H9 (cell line): ENCODE data around the gene FLT3. TPM values are rescaled to one million over a fixed set of nuclear protein-coding genes. Genes with fewer than 3 reads are reported as not detected.

ENCODE experiments used
- DNase-seq: peaks from one replicate; pipeline ENCODE4 v3.0.0-alpha.2; 2017
- H2AFZ ChIP-seq: one replicate; pipeline ENCODE4 v1.6.1; 2013; ENCODE audit warnings: mild to moderate bottlenecking, low read length, control low read depth, moderate library complexity
- H2AK5ac ChIP-seq: 2 replicates; pipeline ENCODE4 v1.6.1; 2013; ENCODE audit warnings: low read length, control low read depth, mixed read lengths; ENCODE audit not compliant: insufficient read length
- H2BK120ac ChIP-seq: one replicate; pipeline ENCODE4 v1.6.1; 2013; ENCODE audit warnings: low read depth, mild to moderate bottlenecking, low read length, control low read depth, inconsistent platforms; ENCODE audit not compliant: poor library complexity, severe bottlenecking
- H2BK12ac ChIP-seq: 2 replicates; pipeline ENCODE4 v1.6.1; 2013; ENCODE audit warnings: low read length, control low read depth, mixed read lengths, low read depth; ENCODE audit not compliant: insufficient read length
- H2BK15ac ChIP-seq: 2 replicates; pipeline ENCODE4 v1.6.1; 2013; ENCODE audit warnings: low read depth, low read length, control low read depth
- H2BK20ac ChIP-seq: one replicate; pipeline ENCODE4 v1.6.1; 2013; ENCODE audit warnings: low read depth, mild to moderate bottlenecking, low read length, control low read depth, inconsistent platforms; ENCODE audit not compliant: poor library complexity, severe bottlenecking
- H2BK5ac ChIP-seq: 2 replicates; pipeline ENCODE4 v1.6.1; 2013; ENCODE audit warnings: low read length, control low read depth, mixed read lengths; ENCODE audit not compliant: insufficient read length
- H3K14ac ChIP-seq: 2 replicates; pipeline ENCODE4 v1.6.1; 2013; ENCODE audit warnings: low read length, control low read depth; ENCODE audit not compliant: insufficient read depth
- H3K18ac ChIP-seq: 2 replicates; pipeline ENCODE4 v1.6.1; 2013; ENCODE audit warnings: low read depth, mild to moderate bottlenecking, mixed read lengths, low read length, control low read depth; ENCODE audit not compliant: insufficient read length
- H3K23ac ChIP-seq: 2 replicates; pipeline ENCODE4 v1.6.1; 2013; ENCODE audit warnings: low read length, control low read depth, mixed read lengths, low read depth; ENCODE audit not compliant: insufficient read length
- H3K23me2 ChIP-seq: 2 replicates; pipeline ENCODE4 v1.6.1; 2013; ENCODE audit warnings: low read depth, mild to moderate bottlenecking, mixed read lengths, low read length, control low read depth; ENCODE audit not compliant: insufficient read length, poor library complexity, severe bottlenecking
- H3K27ac ChIP-seq: 2 replicates; pipeline ENCODE4 v1.5.1; 2013; ENCODE audit warnings: low read length, control low read depth, mixed read lengths, low read depth; ENCODE audit not compliant: insufficient read length
- H3K27me3 ChIP-seq: 2 replicates; pipeline ENCODE4 v1.6.1; 2013; ENCODE audit warnings: low read length, control low read depth, inconsistent platforms; ENCODE audit not compliant: insufficient read depth
- H3K4ac ChIP-seq: 2 replicates; pipeline ENCODE4 v1.6.1; 2013; ENCODE audit warnings: low read depth, mild to moderate bottlenecking, control low read depth, inconsistent platforms, low read length, moderate library complexity
- H3K4me1 ChIP-seq: 2 replicates; pipeline ENCODE4 v1.6.1; 2013; ENCODE audit warnings: low read length, control low read depth, inconsistent platforms; ENCODE audit not compliant: insufficient read depth
- H3K4me2 ChIP-seq: 2 replicates; pipeline ENCODE4 v1.6.1; 2013; ENCODE audit warnings: low read length, control low read depth, mixed read lengths; ENCODE audit not compliant: insufficient read length, insufficient read depth
- H3K56ac ChIP-seq: 2 replicates; pipeline ENCODE4 v1.6.1; 2013; ENCODE audit warnings: low read depth, mild to moderate bottlenecking, mixed read lengths, low read length, control low read depth; ENCODE audit not compliant: insufficient read length
- H3K79me1 ChIP-seq: 2 replicates; pipeline ENCODE4 v1.6.1; 2013; ENCODE audit warnings: low read depth, mild to moderate bottlenecking, moderate library complexity, low read length, control low read depth, inconsistent platforms; ENCODE audit not compliant: insufficient read depth, poor library complexity, severe bottlenecking
- H3K79me2 ChIP-seq: 2 replicates; pipeline ENCODE4 v1.6.1; 2013; ENCODE audit warnings: low read length, control low read depth, inconsistent platforms; ENCODE audit not compliant: insufficient read depth
- H3K9ac ChIP-seq: 2 replicates; pipeline ENCODE4 v1.6.1; 2013; ENCODE audit warnings: low read length, control low read depth, mixed read lengths; ENCODE audit not compliant: insufficient read length; ENCODE audit errors: extremely low read depth
- H3K9me3 ChIP-seq: one replicate; pipeline ENCODE4 v1.6.1; 2013; ENCODE audit warnings: low read depth, low read length, inconsistent platforms; ENCODE audit not compliant: control insufficient read depth
- H3T11ph ChIP-seq: one replicate; pipeline ENCODE4 v1.6.1; 2013; ENCODE audit warnings: mild to moderate bottlenecking, low read length, control low read depth, inconsistent platforms
- H4K20me1 ChIP-seq: one replicate; pipeline ENCODE4 v1.6.1; 2013; ENCODE audit not compliant: control insufficient read depth, insufficient read length, insufficient read depth
- H4K5ac ChIP-seq: 2 replicates; pipeline ENCODE4 v1.6.1; 2013; ENCODE audit warnings: low read depth, mild to moderate bottlenecking, mixed read lengths, low read length, control low read depth; ENCODE audit not compliant: insufficient read length
- H4K8ac ChIP-seq: replicated peaks from 2 replicates; pipeline ENCODE4 v1.6.1; 2013; ENCODE audit warnings: low read length, control low read depth, mixed read lengths, low read depth; ENCODE audit not compliant: insufficient read length
- H4K91ac ChIP-seq: 2 replicates; pipeline ENCODE4 v1.6.1; 2013; ENCODE audit warnings: low read depth, mild to moderate bottlenecking, moderate library complexity, mixed read lengths, low read length, control low read depth; ENCODE audit not compliant: insufficient read length
- H3K27ac Mint-ChIP-seq, 3 experiments: 2 replicates in 2 of 3; 3 replicates in 1 of 3; pipeline ENCODE4 v1.8.0; 2020 to 2021; ENCODE audit warnings: mixed read lengths in 3 of 3, mild to moderate bottlenecking in 1 of 3, moderate library complexity in 1 of 3
- H3K27me3 Mint-ChIP-seq: 2 replicates; pipeline ENCODE4 v1.8.0; 2021; ENCODE audit warnings: low read depth, mild to moderate bottlenecking, moderate library complexity, mixed read lengths
- H3K36me3 Mint-ChIP-seq, 3 experiments: 2 replicates in 2 of 3; 3 replicates in 1 of 3; pipeline ENCODE4 v1.8.0; 2020 to 2021; ENCODE audit warnings: low read depth in 3 of 3, mixed read lengths in 3 of 3; ENCODE audit not compliant: insufficient read depth in 1 of 3
- H3K4me1 Mint-ChIP-seq, 2 experiments: 2 replicates each; pipeline ENCODE4 v1.8.0; 2020; ENCODE audit warnings: mixed read lengths in 2 of 2
- H3K4me3 Mint-ChIP-seq, 2 experiments: 2 replicates in 1 of 2; 3 replicates in 1 of 2; pipeline ENCODE4 v1.8.0; 2020 to 2021; ENCODE audit warnings: mild to moderate bottlenecking in 2 of 2, mixed read lengths in 2 of 2, moderate library complexity in 1 of 2
- H3K9me3 Mint-ChIP-seq, 2 experiments: 2 replicates in 1 of 2; 3 replicates in 1 of 2; pipeline ENCODE4 v1.8.0; 2020; ENCODE audit warnings: mild to moderate bottlenecking in 2 of 2, mixed read lengths in 2 of 2, moderate library complexity in 1 of 2
- CTCF ChIP-seq: fragments of 200-600 bp; sonication (generic); conservative IDR thresholded peaks from 3 replicates; pipeline ENCODE4 v1.8.0; 2021; ENCODE audit warnings: antibody characterized with exemption, mild to moderate bottlenecking
- WGBS: extraction: QIAGEN DNeasy Blood & Tissue Kit; methylation state at CpG from one replicate; pipeline ENCODE4 v1.1.7; 2013; ENCODE audit warnings: missing lambda C conversion rate, low lambda C conversion rate, mixed read lengths; ENCODE audit not compliant: insufficient read length; ENCODE audit errors: extremely low coverage; 5-methylcytosine and 5-hydroxymethylcytosine counted together
- total RNA-seq: library from RNA; stranded (reverse); gene quantifications from 2 replicates; pipeline ENCODE4 v1.2.1, GENCODE V29; 2021

FLT3 gene
- total RNA-seq, 1 experiment from 2014 or later, result 0.44 TPM

DNA sequence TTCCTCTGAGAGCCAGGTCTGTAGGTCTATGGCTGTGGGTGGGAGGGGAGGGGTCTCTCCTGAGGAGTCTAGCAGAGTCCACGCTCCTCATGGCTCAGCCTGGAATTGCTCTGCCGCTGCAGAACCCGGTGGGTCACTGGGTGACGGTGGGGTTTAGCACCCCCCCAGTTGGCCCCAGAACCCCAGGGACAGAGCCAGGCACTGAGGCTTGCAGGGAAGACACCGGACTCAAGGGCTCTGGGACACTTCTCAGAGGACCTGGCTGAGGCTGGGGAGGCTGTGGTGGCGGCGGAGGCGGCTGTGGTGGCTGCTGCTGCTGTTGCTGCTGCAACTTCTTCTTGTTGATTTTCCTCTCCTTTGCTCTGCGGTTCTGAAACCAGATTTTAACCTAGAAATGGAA lies 137.4 kb downstream of the FLT3 start:
- H3K9me3 ChIP-seq, result no peaks in the 10 kb centered on the region
- no peak overlapping the region for H4K8ac ChIP-seq
- no peak overlapping the region for H3K23ac ChIP-seq
- H4K5ac ChIP-seq, result no peak overlapping the region
- no peak overlapping the region for H3T11ph ChIP-seq
- no peak for TF ChIP-seq CTCF
- no peaks in the 10 kb centered on the region for H3K79me2 ChIP-seq
- H3K9ac ChIP-seq, result no peak overlapping the region
- no peak overlapping the region for H4K91ac ChIP-seq
- no peaks in the 10 kb centered on the region for H3K36me3 Mint-ChIP-seq
- H2BK12ac ChIP-seq, result no peak overlapping the region
- H3K27ac ChIP-seq, result no peak overlapping the region
- peaks cover 24 to 44% of the 10 kb centered on the region in 2 experiments for H3K4me1 Mint-ChIP-seq
- no peaks in the 10 kb centered on the region for H3K79me1 ChIP-seq
- H3K27ac Mint-ChIP-seq, result no peak overlapping the region
- no peak overlapping the region for H2BK120ac ChIP-seq
- peaks cover 4% of the 10 kb centered on the region for H4K20me1 ChIP-seq
- H2BK5ac ChIP-seq, result no peak overlapping the region
- H3K18ac ChIP-seq, result no peak overlapping the region
- no peak overlapping the region for H3K56ac ChIP-seq
- peaks cover 100% of the 10 kb centered on the region for H3K27me3 Mint-ChIP-seq
- H3K4me1 ChIP-seq, result peaks cover 5% of the 10 kb centered on the region; the same call in 1 of the 2 replicates
- no peak overlapping the region for H3K14ac ChIP-seq
- peaks cover 2 to 20% of the 10 kb centered on the region in 2 experiments for H3K9me3 Mint-ChIP-seq
- H3K4me3 Mint-ChIP-seq, result no peak overlapping the region; a peak in 1 of 5 replicates
- peaks cover 92% of the 10 kb centered on the region for H3K27me3 ChIP-seq
- H2AFZ ChIP-seq, result no peak overlapping the region
- no peak overlapping the region for H3K4ac ChIP-seq
- H3K23me2 ChIP-seq, result no peaks in the 10 kb centered on the region
- H2BK20ac ChIP-seq, result no peak overlapping the region
- H2AK5ac ChIP-seq, result no peak overlapping the region
- H2BK15ac ChIP-seq, result no peak overlapping the region
- WGBS, result no CpG with 5 or more reads among the region's 9 CpGs
- DNase-seq, result no peak
- H3K4me2 ChIP-seq, result no peak overlapping the region
